Common myeloid progenitor, CD34-positive (primary cell): ENCODE measurements around the gene ARL14EP.
A peak's percentile ranks its signal among the peaks of the same experiment; 100 is the strongest.

Experiments used
- CTCF ChIA-PET: fragments of 350-600 bp; sonication (Branson Sonifier 250); formaldehyde crosslinking; loops from one replicate; lab custom pipeline; 2021; ENCODE audit warnings: antibody characterized with exemption; lab: Charles Lee
- POLR2A ChIA-PET: fragments of 350-600 bp; sonication (Branson Sonifier 250); formaldehyde crosslinking; loops from one replicate; lab custom pipeline; 2021; ENCODE audit warnings: antibody characterized with exemption; lab: Charles Lee
- DNase-seq, 3 donors: peaks; one replicate each; pipeline versions ENCODE4 v3.0.0 to v3.0.0-alpha.2; 2013
- H3K27ac ChIP-seq, 2 experiments: 1 replicate in 1 of 2; 2 replicates in 1 of 2; pipeline ENCODE4 v1.7.0; 2013; ENCODE audit warnings: inconsistent platforms in 2 of 2, low read length in 2 of 2, mild to moderate bottlenecking in 2 of 2, low read depth in 1 of 2, moderate library complexity in 1 of 2; ENCODE audit not compliant: severe bottlenecking in 2 of 2, insufficient read depth in 1 of 2, poor library complexity in 1 of 2
- H3K27me3 ChIP-seq, 5 experiments: replicated peaks in 2 of 5; 1 replicate in 3 of 5; 2 replicates in 2 of 5; pipeline versions ENCODE4 v1.6.1 to v1.7.0; 2013; ENCODE audit warnings: low read length in 4 of 5, mild to moderate bottlenecking in 2 of 5, moderate library complexity in 2 of 5, inconsistent platforms in 1 of 5; ENCODE audit not compliant: insufficient read depth in 5 of 5, control insufficient read depth in 4 of 5
- H3K36me3 ChIP-seq, 4 experiments: 1 replicate in 2 of 4; 2 replicates in 2 of 4; pipeline versions ENCODE4 v1.6.1 to v1.7.0; 2013; ENCODE audit warnings: low read length in 3 of 4, control low read depth in 1 of 4, mild to moderate bottlenecking in 1 of 4; ENCODE audit not compliant: control insufficient read depth in 4 of 4, insufficient read depth in 4 of 4
- H3K4me1 ChIP-seq, 4 experiments: 1 replicate in 3 of 4; 2 replicates in 1 of 4; pipeline versions ENCODE4 v1.6.1 to v1.7.1; 2013; ENCODE audit warnings: low read length in 3 of 4, mild to moderate bottlenecking in 3 of 4, control low read depth in 1 of 4, inconsistent platforms in 1 of 4, moderate library complexity in 1 of 4; ENCODE audit not compliant: control insufficient read depth in 4 of 4, insufficient read depth in 4 of 4; ENCODE audit errors: control extremely low read depth in 1 of 4
- H3K4me3 ChIP-seq, 7 experiments: 1 replicate in 4 of 7; 2 replicates in 3 of 7; pipeline versions ENCODE4 v1.5.1 to v1.7.0; 2013; ENCODE audit warnings: mild to moderate bottlenecking in 7 of 7, low read length in 6 of 7, moderate library complexity in 6 of 7, inconsistent platforms in 2 of 7, low read depth in 2 of 7, control low read depth in 1 of 7; ENCODE audit not compliant: insufficient read depth in 4 of 7, control insufficient read depth in 1 of 7; ENCODE audit errors: extremely low read depth in 1 of 7
- H3K9me3 ChIP-seq, 5 experiments: 1 replicate in 4 of 5; 2 replicates in 1 of 5; pipeline versions ENCODE4 v1.6.1 to v1.7.1; 2013; ENCODE audit warnings: low read length in 4 of 5, mild to moderate bottlenecking in 2 of 5, inconsistent platforms in 1 of 5, low read depth in 1 of 5, moderate library complexity in 1 of 5; ENCODE audit not compliant: control insufficient read depth in 4 of 5, insufficient read depth in 2 of 5; ENCODE audit errors: control extremely low read depth in 1 of 5
- WGBS: methylation state at CpG from one replicate; pipeline ENCODE4 v1.1.5; 2013; ENCODE audit not compliant: insufficient coverage; 5-methylcytosine and 5-hydroxymethylcytosine counted together

The ARL14EP gene

GRCh38 chr11:30326114-30326778 is 3.3 kb downstream of the ARL14EP start:
- no peaks in the 10 kb centered on the region for H3K27me3 ChIP-seq
- CTCF ChIA-PET: interaction anchor here (1.2 to 1.9 kb wide), 4 partner anchors 9 to 161 kb away, joined by 4 to 5 read pairs (median 4); no protein-coding TSS in a partner anchor
- WGBS: no CpG with 5 or more reads among the region's 2 CpGs
- peak overlapping the region; percentile 80 for H3K27ac ChIP-seq
- H3K4me1 ChIP-seq: peaks cover 21 to 47% (median 34%) of the 10 kb centered on the region in 4 experiments
- H3K36me3 ChIP-seq: peaks cover under 1 to 10% (median 4%) of the 10 kb centered on the region in 4 experiments
- no peaks in the 10 kb centered on the region for H3K9me3 ChIP-seq
- peak overlapping the region in 1 of 7 experiments; percentile 19 for H3K4me3 ChIP-seq
- POLR2A ChIA-PET: interaction anchor here (0.9 kb wide), 1 partner anchor 260 kb away, joined by 3 read pairs; the partner anchor contains the start of gene MPPED2
- peak; percentile 23 to 73 (median 65) for DNase-seq

DNA sequence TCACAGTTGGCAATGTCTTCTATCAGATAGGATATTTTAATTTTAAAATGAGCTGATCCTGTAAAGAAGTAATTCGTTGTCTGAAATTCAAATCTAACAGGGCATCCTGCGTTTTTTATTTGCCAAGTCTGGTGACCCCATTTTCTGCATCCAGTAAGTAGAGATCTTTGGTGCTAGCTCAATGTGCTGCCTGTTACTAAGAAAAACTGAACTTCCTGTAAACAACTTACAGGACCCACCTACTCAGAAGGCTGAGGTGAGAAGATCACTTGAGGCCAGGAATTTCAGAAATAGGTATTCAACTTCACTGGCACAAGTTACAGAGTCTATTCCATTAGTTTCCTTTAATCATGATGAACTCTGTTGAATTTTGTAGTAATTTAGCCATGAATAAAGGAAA is 4.0 kb downstream of the ARL14EP start:
- Histone ChIP-seq H3K27ac (peak overlapping the region in 1 of 2 experiments; percentile 2), H3K4me1 (peaks cover 21 to 46% (median 34%) of the 10 kb centered on the region in 4 experiments), H3K4me3 (peak overlapping the region in 1 of 7 experiments; percentile 34), H3K9me3 (no peaks in the 10 kb centered on the region), H3K27me3 (no peaks in the 10 kb centered on the region), H3K36me3 (peaks cover 2 to 15% (median 5%) of the 10 kb centered on the region in 4 experiments)
- POLR2A ChIA-PET: interaction anchor here (0.9 kb wide), 1 partner anchor 259 kb away, joined by 3 read pairs; the partner anchor contains the start of gene MPPED2
- CTCF ChIA-PET: interaction anchor here (1.2 to 1.9 kb wide), 4 partner anchors 9 to 160 kb away, joined by 4 to 5 read pairs (median 4); no protein-coding TSS in a partner anchor
- peak in 1 of 3 donors; percentile 25 for DNase-seq
- 95% methylated on average over 2 of the region's 2 CpGs for WGBS

DNA sequence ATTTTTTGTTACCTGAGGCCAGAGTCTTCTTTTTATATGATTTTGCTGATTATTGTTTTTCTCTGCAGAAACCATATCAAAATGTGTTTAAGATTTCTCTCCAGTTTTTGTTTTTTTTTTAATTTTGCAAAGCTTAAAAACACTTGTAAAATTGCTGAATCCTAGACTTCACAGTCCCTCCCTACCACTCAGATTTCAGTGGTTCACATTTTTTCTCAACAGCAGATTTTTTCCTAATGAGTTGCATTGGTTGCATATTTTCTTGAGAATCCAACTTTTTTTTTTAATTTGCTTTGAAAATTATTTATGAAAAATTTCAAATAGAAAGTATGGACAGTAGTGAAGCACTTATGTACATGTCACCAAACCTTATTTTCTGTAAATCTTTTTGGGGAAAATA is 5.8 kb downstream of the ARL14EP start:
- CTCF ChIA-PET: no interaction called here
- peaks cover 2 to 18% (median 13%) of the 10 kb centered on the region in 4 experiments for H3K36me3 ChIP-seq
- DNase-seq: no peak

DNA sequence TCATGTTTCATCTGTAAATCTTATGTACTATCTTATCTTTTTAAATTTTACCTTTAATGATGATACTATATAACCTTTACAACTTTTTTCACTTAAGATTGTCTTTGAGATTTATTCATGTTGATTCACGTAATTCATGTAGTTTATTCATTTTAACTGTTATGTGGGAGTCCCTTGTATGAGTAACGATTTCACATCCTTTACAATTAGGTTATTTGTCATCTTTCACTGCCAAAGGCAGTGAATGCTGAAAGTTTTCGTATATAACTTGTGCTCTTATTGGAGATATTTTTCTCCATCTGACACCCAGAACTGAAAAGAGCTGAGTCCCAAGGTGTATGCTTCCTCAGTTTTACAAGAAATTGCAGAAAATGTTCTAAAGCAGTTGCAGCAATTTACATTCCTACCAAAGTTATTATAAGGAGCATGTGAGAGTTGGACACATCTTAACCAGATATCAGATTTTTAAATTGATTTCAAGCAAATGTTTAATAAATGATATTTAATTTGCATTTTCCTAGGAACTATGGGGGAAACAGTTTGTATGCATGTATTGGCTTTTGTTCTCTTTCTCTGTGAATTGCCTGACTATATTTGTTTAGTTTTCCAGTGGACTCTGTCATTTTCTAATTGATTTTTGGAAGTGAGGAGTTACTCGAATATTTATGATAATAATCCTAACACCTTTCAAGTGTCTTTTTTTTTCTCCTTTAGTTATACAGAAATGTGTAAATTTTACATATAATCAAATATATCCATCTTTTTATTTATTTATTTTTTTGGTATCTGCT is 6.4 kb downstream of the ARL14EP start:
- H3K27me3 ChIP-seq: no peaks in the 10 kb centered on the region
- ChIA-PET CTCF (no interaction called here), POLR2A (no interaction called here)
- H3K36me3 ChIP-seq: peaks cover 2 to 23% (median 17%) of the 10 kb centered on the region in 4 experiments
- H3K4me1 ChIP-seq: peaks cover 14 to 27% (median 23%) of the 10 kb centered on the region in 4 experiments
- no peak overlapping the region for H3K4me3 ChIP-seq
- H3K9me3 ChIP-seq: no peaks in the 10 kb centered on the region
- no peak overlapping the region for H3K27ac ChIP-seq
- WGBS: no CpG with 5 or more reads among the region's 4 CpGs
- no peak for DNase-seq

More for the DNA sequence above, 5.8 kb downstream of the ARL14EP start:
- Histone ChIP-seq H3K4me3 (no peak overlapping the region), H3K27me3 (no peaks in the 10 kb centered on the region), H3K4me1 (peaks cover 20 to 33% (median 28%) of the 10 kb centered on the region in 4 experiments), H3K27ac (no peak overlapping the region), H3K9me3 (no peaks in the 10 kb centered on the region)
- POLR2A ChIA-PET: no interaction called here

- Histone ChIP-seq H3K9me3 (no peaks in the 10 kb centered on the region), H3K27me3 (no peaks in the 10 kb centered on the region), H3K36me3 (peaks cover 7 to 54% (median 35%) of the 10 kb centered on the region in 4 experiments), H3K4me3 (no peak overlapping the region), H3K4me1 (no peaks in the 10 kb centered on the region), H3K27ac (no peak overlapping the region)
- CTCF ChIA-PET: interaction anchor here (0.5 to 2.1 kb wide), 6 partner anchors 8 to 332 kb away, joined by 3 to 14 read pairs (median 5); no protein-coding TSS in a partner anchor
- POLR2A ChIA-PET: no interaction called here
- 83% methylated on average over 2 of the region's 3 CpGs for WGBS
- DNase-seq: peak; percentile 20 to 26 (median 26)
Observed at GRCh38 chr11:30333405-30333804, 10.5 kb downstream of the ARL14EP start.

- Histone ChIP-seq H3K27me3 (no peaks in the 10 kb centered on the region), H3K36me3 (peaks cover 2 to 14% (median 5%) of the 10 kb centered on the region in 4 experiments), H3K4me1 (peaks cover 0 to 9% (median 0%) of the 10 kb centered on the region in 4 experiments), H3K4me3 (no peak overlapping the region), H3K9me3 (no peaks in the 10 kb centered on the region), H3K27ac (peak overlapping the region in 1 of 2 experiments; percentile 28)
- POLR2A ChIA-PET: no interaction called here
- CTCF ChIA-PET: interaction anchor here (1.5 to 3.0 kb wide), 3 partner anchors 9 to 572 kb away, joined by 4 to 15 read pairs (median 14); no protein-coding TSS in a partner anchor
- DNase-seq: peak; percentile 14 to 78 (median 74)
- WGBS: no CpG with 5 or more reads among the region's 1 CpG
Observed at GRCh38 chr11:30342736-30343166, 19.8 kb downstream of the ARL14EP start.
